COLO829 (cell line): Measurements from ENCODE around the gene CLRN3.
A peak's percentile ranks its signal among the peaks of the same experiment; 100 is the strongest.

ENCODE experiments used
- DNase-seq: peaks from one replicate; pipeline ENCODE4 v3.0.0; 2012; ENCODE audit warnings: low spot score

CLRN3 gene

DNA sequence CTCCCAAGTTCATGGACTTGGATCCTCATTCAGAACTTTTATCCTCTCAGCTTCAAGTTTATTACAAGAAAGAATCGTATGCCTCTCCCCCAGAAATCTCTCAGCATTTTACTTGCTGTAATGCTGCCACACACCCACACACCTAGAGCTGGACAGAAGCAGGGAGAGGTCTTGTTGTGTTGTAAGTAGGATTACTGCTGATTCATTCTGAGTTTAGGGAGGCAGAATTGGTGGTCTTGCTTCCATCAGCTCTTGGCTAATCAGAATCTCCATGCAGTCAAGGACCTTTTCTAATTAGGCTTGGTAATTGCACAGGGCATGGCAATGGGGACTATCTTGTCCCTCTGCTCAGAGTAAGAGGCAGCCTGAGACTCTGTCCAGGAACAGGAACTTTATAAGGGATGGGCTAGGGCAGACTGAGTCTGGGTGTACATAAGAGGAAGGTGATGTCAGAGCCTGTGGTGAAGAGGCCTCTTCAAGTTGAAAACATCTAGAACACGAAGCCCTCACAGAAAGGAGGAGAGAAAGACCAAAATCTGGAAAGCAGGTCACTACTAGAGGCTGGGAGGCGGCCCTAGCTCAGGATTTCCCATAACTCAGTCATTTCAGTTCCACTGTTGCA lies 7.1 kb upstream of the CLRN3 start:
- DNase-seq, result no peak

DNA sequence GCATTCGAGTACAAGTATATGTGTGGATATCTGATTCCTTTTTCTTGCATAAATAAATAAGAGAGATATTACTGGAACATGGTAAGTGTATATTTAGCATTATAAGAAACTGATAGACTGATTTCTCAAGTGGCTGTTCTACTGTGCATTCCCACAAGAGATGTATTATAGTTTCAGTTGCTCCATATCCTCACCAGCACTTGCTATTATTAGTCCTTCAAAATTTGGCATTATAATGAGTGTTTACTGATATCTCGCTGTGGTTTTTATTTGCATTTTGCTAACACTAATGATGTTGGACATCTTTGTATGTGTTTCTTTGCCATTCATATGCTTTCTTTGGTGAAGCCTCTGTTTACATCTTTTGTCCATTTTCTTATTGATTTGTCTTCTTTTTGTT lies 4.4 kb upstream of the CLRN3 start:
- DNase-seq, result no peak

DNA sequence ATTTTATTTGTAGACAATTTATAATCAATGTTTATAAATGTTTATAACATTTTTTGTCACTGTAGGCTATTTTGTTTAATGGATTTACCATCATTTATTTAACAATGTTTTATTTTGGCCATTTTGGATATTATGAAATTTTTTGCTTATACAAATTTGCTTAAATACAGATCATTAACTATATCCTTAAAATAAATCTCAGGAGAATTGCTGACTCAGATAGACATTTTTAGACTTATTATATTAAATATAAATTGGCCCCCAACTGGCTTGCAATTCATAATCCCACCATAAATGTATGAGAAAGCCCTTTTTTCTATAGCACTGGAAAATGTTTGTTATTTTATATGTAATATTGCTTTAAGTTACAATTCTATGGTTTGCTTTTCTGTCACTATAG lies 3.8 kb upstream of the CLRN3 start:
- no peak for DNase-seq

DNA sequence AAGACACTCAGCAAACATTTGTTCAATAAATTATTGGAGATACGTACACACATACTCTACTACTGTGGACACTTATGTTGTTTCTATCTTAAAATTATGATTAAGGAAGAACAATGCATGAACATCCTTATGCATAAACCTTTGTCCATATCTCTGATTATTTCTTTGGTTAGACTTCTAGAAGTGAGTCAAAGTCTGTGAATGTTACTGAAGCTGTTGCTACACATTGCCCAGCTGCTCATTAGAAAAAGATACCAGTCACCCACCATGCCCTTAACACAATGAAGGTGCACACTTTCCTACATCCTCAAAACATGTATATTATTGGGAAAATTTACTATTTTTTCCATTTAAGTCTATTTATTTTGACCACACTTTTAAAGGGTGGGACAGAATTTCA lies 1.4 kb upstream of the CLRN3 start:
- DNase-seq, result no peak

DNA sequence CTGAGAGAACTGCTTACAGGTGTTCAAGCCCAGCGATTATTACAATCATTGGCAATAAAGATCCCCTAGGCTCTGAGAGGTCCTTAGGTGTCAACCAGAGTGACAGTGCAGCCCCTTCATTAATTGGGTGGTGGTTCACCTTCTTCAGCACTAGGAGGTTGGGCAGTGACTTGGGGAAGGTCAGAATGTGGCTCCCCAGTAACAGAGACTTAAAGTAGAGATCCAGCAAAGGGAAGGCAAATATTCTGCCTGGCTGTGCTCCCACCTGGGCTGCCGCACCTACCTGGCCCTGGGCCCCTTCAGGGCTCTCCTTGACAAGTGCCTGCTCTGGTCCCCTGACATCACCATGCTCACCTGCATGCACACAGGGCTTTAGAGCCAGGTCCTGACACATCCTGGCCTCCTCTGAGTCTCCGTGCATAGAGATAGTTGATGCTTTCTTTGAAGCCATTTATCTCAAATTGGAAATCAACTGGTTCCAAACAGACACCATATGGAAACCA lies 1.9 kb downstream of the CLRN3 start:
- no peak for DNase-seq

DNA sequence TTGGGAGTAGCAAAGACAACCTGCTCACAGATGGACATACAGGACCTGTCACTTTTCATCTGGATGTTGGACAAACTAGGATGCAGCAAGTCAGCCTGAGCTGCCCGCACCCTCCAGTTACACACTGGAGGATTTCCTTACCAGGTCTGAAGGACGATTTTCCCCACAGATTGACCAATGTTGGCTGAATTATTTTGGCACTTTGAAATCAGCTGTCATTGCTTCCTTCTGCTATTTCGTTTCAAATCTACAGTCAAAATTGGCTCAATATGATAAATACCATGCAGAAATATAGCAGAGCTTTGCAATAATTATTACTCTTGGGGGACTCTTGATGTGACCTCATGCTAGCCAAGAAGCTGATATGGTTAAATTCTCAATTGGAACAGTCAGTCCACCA lies 2.5 kb downstream of the CLRN3 start:
- DNase-seq, result no peak

DNA sequence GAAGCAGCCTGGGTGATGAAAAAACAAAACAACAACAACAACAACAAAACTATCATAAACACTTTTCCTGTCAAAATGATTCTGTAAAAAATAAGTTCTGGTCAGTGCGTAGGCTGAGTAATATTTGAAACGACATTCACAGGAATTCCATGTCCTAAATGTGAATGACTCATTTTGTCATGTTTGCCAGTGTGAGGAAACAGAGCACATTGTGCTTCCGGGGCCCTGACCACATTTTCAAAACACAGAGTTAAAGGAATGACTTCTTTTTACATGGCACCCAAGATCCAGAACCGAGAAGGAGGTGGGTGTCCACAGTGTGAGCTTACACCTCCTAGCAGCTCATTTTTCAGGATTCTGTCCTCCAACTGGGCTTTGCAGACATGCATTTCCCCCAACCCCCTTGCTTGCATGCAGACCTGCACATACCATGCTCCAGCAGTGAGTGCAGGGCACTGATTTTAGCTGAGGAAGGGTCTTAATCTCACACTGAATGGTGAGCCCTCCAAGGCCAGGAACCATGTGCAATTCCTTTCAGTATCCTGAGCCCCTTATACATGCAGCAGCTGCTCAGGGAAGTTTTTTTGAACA lies 3.0 kb downstream of the CLRN3 start:
- peak; percentile 54 for DNase-seq

DNA sequence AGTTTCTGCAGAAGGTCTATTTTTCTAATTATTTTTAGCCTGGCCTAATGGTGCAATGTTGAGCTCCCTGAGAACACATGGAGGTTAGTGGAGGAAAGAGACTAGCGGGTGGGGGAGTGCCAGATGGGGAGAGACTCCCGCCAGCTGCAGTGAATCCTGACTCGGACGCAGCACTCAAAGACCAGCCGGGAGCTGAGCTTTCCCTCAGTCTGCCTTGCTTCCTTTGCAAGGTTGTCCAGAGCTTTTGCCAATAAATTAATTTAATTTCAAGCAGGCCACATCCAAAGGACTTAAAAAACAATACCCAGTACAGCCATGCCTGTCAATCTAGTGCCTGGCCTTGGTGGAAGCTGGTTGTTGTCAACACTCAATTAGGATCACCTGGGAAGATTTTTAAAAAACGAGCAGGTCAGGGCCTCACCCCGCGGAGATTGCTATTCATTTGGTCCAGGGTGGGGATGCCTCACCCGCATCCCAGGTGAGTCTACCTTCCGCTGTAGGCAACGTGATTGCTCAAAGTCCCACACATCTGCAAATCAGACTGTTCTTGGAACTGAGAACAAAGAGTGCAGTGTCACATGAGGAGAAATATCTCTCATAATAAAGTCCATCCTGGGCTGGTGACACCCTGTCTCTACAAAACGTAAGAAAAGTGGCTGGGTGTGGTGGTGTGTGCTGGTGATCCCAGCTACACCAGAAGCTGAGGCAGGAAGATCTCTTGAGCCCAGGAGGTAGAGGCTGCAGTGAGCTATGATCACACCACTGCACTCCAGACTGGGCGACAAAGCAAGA lies 4.0 kb downstream of the CLRN3 start:
- DNase-seq, result no peak

GRCh38 chr10:127887541-127888415 lies 5.0 kb downstream of the CLRN3 start:
- DNase-seq, result no peak

DNA sequence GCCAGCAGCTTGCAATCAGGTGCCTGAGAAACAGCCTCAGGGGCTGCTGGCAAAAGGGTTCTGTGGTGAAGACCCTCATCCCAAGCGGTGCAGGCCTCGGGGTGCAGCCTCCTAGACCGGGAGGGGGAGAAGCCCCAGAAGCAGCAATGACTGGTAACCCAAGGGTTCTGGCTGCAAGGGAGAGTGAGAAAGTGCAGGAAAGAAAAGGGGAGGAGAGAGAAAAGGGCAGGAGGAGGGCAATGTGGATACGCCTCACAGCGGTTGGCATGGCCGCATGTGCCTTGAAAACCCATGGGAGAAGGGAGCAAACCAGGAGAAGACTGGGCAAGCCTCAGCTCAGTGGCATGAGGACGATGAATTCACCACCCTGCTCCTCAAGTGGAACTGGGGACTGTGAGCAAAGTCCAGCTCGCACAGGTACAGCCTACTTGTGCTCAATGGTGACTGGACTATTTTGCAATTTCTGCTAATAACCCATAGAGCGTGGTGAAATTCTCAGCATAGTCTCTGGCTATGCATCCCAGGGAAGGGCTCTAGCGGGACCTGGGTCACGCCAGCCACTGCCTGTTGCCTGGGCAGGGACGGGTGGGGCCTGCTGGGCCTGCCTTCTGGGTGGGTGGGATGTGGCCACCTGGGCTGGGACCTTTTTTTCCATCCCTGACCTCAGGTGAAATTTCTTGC lies 6.2 kb downstream of the CLRN3 start:
- no peak for DNase-seq

GRCh38 chr10:127884501-127884900 lies 8.2 kb downstream of the CLRN3 start:
- no peak for DNase-seq

DNA sequence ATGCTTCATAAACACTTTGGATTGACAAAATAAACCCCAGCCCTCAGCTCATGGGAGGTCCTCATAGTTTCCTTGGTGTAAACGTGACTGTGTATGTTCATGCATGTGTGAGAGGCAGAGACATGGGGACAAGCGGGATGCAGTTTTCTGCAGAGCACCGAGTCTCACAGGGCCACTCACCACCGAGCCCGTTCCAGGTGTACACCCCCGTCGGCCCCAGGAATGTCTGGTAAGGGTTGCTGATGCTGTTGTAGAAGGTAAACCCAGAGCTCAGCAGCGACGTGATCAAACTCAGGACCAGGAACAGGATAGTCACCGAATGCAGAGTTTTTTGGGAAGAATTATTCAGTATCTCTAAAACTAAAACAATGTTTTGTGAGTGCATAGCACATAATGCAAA lies 9.2 kb downstream of the CLRN3 start:
- no peak for DNase-seq

GRCh38 chr10:127882801-127883459 lies 9.8 kb downstream of the CLRN3 start:
- no peak for DNase-seq

DNA sequence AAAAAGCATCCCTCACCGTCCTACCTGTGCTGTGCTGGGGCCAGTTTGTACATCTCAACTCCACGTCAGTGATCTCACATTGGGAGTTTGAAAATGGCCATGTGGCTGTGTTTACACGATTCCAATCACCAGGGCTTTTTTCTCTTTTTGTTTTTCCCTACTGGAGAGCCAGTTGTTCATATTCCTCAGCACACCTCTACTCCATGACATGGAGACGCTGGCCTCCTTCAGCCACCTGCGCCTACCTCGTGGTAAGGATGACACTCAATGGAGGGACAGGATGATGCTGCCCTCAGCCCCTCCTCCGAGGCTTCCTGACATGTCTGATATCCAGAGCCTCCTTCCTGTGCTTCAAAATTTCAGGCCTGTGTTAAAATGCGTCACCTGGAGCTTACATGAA lies 10.3 kb downstream of the CLRN3 start:
- DNase-seq, result no peak

GRCh38 chr10:127881262-127881661 lies 11.5 kb downstream of the CLRN3 start:
- DNase-seq, result no peak

GRCh38 chr10:127880557-127880956 lies 12.2 kb downstream of the CLRN3 start:
- DNase-seq, result no peak

DNA sequence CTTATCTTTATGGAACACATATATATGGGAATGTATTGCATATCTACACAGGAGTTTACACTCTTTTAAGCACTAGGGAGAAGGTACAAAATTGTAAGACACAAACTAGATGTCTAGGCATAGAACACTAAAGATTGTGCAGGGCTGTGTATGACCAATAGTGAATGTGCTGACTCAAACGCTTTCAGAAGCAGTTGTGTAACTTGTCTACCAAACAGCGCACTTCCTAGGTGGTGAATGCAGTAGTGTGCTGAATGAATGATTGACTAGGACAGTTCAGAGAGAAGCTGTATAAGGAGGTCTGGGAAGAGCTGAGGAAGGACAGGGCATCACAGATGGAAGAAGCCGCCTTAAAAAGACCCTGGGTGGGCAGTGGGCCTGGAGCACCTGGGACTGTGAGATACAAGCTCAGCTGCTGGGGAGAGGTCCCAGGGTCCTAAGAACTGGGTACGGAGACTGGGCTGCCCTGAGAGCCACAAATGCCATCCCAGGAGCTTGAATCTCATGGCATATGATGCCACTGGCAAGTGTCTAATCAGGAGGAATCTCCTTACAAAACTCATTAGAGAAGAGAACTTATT lies 14.2 kb downstream of the CLRN3 start:
- DNase-seq, result no peak

DNA sequence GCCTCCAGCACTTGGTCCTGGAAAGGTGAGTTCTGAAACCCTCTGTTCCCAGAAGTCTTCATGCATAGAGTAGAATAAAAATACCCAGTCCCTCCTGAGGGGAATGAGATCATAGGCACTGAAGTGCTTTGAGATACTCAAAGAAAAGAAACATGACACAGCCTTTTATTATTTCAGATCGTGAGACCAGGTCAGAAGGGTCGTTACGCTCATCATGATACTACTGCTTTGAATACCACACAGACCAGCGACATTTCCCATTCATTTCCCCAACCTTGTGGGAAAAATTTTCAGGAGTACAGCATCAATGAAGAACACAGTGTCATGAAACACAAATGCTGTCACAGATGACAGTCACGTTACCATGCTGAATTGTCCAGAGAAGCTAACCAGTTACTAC lies 15.0 kb downstream of the CLRN3 start:
- no peak for DNase-seq

- DNase-seq, result no peak
These were observed 15.6 kb downstream of the CLRN3 start for GRCh38 chr10:127877116-127877515.

- no peak for DNase-seq
These were observed 16.8 kb downstream of the CLRN3 start for GRCh38 chr10:127875916-127876315.

DNA sequence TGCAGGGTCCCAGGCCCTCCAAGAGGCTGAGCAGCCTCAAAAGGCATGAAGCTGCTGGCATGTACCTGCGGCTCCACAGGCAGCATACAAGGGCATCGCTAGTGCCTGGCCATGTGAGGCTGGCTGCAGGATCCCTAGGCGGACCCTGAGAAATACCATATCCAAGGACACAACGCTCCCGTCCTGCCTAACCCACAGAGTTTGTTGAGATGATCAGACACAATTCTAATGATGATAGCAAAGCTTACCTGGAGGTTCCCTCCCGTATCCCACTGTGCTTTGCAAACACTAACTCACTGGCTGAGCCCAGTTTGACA lies 17.3 kb downstream of the CLRN3 start:
- no peak for DNase-seq
